DMS114 treated with DMSO at 0.1 percent for 48 hours (cell line): ENCODE measurements around the gene RGS11.
"Not testable (repeated sequence)": the region's sequence is repeated elsewhere in the genome, so short reads cannot be mapped to it uniquely, and the experiment has no call there.

Experiments used
- DNase-seq: peaks from one replicate; lab custom pipeline; 2025; ENCODE audit not compliant: unreplicated experiment; lab: John Stamatoyannopoulos, UW

The RGS11 gene

DNA sequence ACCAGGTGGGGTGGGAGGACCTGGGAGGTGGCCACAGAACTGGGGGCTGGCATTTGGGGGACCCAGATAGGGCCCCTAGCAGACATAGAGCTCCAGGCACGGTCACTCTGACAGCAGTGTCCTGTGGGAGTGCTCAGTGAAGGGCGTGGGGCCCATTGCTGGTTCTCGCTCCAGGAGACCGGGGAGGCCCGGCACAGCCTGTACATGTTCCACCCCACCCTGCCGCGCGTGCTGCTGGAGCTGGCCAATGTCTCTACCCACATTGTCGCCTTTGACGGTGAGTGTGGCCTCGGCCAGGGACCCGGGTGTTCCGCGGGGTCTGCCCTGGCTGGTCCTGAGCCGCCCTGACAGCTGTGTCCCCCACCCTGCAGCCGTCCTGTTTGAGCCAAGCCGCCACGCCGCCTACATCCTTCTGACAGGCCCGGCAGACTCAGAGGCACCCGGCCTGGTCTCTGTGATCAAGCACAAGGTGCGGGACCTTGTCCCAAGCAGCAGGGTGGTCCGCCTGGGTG, 11.2 kb downstream of the RGS11 start:
- DNase-seq, result no peak

GRCh38 chr16:263944-264343, 11.8 kb downstream of the RGS11 start:
- no peak for DNase-seq

DNA sequence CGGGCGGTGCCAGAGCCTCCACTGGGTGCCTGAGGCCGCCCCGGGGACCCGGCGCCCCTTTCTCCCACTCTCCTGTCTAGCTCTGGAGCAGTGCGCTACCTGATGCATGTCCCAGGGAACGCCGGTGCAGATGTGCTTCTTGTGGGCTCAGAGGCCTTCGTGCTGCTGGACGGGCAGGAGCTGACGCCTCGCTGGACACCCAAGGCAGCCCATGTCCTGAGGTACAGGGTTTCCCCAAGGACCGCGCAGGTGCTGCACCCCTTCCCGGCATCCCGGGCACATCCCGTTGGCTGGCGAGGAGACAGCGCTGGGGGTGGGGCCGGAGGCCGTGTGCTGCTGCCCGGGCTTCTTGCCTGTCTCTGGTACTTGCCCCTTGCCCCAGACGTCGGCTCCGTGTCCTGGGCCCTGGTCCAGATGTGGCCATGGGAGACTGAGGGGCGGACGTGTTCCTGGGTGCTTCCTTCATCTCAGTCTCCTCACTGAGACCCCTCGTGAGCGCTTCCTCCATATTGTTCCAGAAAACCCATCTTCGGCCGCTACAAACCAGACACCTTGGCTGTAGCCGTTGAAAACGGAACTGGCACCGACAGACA, 12.5 kb downstream of the RGS11 start:
- no peak for DNase-seq

GRCh38 chr16:262121-262745, 13.5 kb downstream of the RGS11 start:
- no peak for DNase-seq

- no peak for DNase-seq
These were observed 14.6 kb downstream of the RGS11 start for GRCh38 chr16:261031-261691.

DNA sequence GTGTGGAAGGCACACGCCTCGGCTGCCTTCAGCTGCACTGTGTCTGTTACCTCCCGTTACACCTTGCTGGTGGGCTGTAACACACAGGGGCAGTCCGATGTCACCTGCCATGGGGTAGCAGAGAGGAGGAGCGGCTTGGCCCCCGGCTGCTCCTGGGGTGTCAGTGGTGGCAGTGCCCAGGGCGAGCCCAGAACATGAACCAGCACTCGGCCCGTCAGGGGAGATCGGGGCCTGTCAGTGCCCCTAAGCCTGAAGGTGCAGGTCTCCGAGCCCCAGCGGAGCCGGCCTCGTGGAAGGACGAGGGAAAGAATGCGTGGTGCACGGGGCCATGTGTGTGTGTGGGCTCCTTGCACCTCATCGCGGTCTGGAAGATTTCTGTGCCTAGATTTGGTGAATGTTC, 15.4 kb downstream of the RGS11 start:
- DNase-seq, result no peak

GRCh38 chr16:259814-260253, 15.9 kb downstream of the RGS11 start:
- DNase-seq, result no peak

- DNase-seq, result no peak
These were observed 16.5 kb downstream of the RGS11 start for GRCh38 chr16:259226-259625.

GRCh38 chr16:258091-258490, 17.7 kb downstream of the RGS11 start:
- DNase-seq, result not testable (repeated sequence)

GRCh38 chr16:255183-255582, 20.6 kb downstream of the RGS11 start:
- no peak for DNase-seq

DNA sequence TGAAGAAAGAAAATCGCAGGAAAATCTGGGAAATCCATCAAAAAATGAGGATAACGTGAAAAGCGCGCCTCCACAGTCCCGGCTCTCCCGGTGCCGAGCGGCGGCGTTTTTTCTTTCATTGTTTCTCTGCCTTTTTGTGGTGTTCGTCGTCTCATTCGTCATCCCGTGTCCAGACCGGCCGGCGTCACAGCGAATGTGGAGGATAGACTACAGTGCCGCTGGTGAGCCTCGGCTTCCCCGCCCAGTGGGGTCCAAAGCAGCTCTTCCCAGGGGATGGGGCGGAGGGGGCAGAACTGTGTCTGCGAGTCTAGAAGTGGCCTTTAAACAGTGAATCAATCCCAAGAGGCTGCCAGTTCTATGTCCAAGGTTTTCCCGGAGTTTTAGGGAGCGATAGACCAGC, 21.3 kb downstream of the RGS11 start:
- DNase-seq, result no peak

GRCh38 chr16:253833-254232, 21.9 kb downstream of the RGS11 start:
- no peak for DNase-seq

DNA sequence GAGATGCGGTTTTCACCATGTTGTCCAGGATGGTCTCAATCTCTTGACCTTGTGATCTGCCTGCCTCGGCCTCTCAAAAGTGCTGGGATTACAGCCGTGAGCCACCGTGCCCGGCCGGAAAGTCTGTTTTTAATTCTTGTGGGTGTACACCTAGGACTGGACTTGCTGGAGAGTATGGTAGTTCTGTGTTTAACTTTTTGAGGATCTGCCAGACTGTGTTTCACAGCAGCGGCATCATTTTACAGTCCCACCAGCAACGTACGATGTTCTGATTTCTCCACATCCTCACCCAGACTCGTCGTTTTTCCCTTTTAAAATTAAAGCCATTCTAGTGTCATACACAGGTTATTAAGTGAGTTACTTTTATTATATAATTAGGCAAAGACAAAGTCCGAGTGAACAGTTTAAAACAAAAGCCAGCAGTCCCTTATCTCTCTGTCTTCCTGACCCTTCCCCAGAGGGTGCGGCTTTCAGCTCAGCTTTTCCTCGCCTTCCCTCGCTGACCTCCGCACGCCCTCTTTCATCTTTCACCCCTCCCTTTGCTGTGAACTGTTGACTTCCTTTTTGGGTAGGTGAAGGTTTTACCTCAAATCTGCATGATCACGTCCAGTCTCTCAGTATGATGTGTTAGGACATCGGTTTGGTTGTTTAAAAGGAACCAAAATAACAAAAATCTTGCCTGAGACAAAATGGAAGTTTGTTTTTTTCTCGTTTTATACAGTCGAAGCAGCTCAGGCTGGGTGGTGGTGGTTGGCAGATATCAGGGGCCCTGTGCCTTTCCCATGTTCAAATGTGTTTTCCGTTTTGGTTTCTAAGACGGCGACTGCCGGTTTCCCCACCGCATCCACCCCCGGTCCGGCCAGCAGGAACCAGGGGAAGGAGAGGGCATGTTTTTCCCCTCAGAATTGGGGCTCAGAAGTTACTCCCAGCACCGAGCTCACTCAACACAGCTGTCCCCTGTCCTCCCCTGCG, 23.1 kb downstream of the RGS11 start:
- no peak for DNase-seq

DNA sequence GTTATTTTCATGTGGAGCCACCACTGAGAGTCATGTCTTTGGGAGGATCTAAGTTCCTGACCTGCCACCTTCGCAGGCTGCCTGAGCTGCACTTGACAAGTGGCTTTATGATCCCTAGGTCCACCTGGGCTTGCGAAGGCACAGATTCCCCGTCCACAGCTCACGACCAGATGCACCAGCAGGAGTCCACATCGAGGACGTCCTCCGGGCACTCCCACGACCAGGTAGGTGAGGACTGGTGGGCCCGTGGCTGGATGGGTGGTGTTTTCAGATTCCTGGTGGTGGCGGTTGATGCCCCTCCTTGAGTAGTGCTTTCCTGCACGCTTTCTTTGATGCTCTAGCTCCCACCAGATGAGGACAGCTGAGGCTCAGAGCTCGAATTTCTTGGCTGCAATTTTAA, 26.3 kb downstream of the RGS11 start:
- DNase-seq, result no peak

DNA sequence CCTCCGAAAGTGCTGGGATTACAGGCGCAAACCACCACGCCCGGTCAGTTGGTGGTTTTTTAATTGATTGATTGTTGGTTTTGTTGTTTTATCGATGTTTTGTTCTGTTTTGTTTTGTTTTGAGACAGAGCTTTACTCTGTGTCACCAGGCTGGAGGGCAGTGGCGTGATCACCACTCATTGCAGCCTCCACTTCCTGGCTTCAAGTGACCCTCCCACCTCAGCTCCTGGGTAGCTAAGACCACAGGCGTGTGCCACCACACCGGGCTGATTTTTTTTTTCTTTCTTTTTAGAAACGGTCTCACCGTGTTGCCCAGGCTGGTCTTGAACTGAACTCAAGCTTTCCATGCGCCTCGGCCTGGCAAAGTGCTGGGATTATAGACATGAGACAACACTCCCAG, 28.7 kb downstream of the RGS11 start:
- DNase-seq, result no peak

DNA sequence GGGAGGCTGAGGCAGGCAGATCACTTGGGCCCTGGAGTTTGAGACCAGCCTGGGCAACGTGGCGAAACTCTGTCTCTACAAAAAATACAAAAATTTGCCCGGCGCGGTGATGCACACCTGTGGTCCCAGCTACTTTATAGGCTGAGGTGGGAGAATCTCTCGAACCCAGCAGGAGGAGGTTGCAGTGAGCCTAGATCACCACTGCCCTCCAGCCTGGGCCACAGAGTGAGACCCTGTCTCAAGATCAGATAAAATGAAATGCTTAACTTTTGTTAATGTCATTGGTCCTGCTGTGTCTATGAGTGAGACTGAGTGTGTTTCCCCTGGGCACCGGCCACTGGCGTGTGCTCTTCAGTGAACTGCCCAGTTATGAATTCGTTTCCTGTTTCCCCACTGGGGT, 30.6 kb downstream of the RGS11 start:
- DNase-seq, result no peak

DNA sequence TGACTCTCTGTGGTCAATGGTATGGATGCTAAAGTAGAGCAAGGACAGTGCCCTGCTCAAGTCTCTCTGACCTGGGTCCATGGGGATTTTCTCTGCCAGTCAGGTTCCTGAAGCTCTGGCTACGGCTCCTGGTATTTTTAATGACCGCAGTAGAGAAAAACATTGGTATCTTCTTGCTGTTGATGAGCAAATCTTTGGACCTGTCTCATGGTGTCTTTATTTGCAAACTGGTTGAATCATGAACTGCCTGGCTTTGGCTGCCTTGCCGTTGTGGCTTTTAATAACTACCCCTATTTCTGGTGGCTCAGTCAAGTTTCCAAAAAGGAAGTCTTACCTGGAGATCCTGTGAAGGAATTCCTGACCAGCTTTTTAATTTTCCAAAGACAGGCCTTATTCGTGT, 32.4 kb downstream of the RGS11 start:
- DNase-seq, result no peak

DNA sequence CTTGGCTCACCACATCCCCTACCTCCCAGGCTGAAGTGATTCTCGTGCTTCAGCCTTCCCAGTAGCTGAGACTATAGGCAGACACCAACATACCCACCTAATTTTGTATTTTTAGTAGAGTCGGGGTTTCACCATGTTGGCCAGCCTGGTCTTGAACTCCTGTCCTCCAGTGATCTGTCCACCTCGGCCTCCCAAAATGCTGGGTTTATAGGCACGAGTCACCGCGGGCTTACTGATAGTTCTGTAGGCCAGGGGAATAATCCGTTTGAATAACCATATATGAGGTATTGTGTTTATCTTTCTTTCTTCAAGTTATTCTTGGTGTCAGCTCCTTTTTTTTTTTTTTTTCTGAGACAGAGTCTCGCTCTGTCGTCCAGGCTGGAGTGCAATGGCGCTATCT, 33.5 kb downstream of the RGS11 start:
- DNase-seq, result no peak

GRCh38 chr16:240559-240958, 35.2 kb downstream of the RGS11 start:
- no peak for DNase-seq

DNA sequence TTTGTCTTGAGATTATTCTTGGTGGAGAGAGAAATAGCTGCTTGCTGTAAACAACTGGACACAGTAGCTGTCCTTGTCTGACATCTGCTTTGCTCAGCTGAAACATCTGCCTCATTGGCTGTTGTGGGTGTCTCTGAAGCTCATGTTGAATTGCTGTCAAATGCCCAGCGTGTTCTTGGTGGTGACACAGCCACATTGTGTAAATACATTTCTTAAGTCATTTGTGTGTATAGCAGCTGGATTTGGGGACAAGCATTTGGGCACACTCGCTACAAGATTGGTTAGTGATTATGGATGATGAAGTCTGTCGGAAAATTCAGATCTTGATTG, 35.8 kb downstream of the RGS11 start:
- DNase-seq, result no peak
